ENCODE results near the gene DTNBP1.

The DTNBP1 gene

GRCh38 chr6:15476631-15477380 lies 186.0 kb downstream of the DTNBP1 start:
- peak; percentile 9 for DNase-seq

- DNase-seq, result no peak
Measured at GRCh38 chr6:15475872-15476271, 187.0 kb downstream of the DTNBP1 start.

GRCh38 chr6:15475261-15475660 lies 187.6 kb downstream of the DTNBP1 start:
- no peak for DNase-seq

GRCh38 chr6:15474196-15474595 lies 188.6 kb downstream of the DTNBP1 start:
- DNase-seq, result peak; percentile 80

- DNase-seq, result peak; percentile 74
Measured at GRCh38 chr6:15473741-15474161, 189.1 kb downstream of the DTNBP1 start.

- no peak for DNase-seq
Measured at GRCh38 chr6:15473174-15473573, 189.7 kb downstream of the DTNBP1 start.

All from fibroblast of skin of scalp (primary cell).